Epidermal melanocyte (primary cell): ENCODE data around the gene ANKRD65.
"Not testable (repeated sequence)": the region's sequence is repeated elsewhere in the genome, so short reads cannot be mapped to it uniquely, and the experiment has no call there.

Experiments
- DNase-seq: peaks from one replicate; pipeline ENCODE4 v3.0.0; 2011; ENCODE audit warnings: low spot score; ENCODE audit not compliant: insufficient read length

ANKRD65 gene

GRCh38 chr1:1417825-1418463 is 3.1 kb downstream of the ANKRD65 start:
- DNase-seq, result not testable (repeated sequence)

GRCh38 chr1:1417396-1417795 is 3.7 kb downstream of the ANKRD65 start:
- DNase-seq, result not testable (repeated sequence)

DNA sequence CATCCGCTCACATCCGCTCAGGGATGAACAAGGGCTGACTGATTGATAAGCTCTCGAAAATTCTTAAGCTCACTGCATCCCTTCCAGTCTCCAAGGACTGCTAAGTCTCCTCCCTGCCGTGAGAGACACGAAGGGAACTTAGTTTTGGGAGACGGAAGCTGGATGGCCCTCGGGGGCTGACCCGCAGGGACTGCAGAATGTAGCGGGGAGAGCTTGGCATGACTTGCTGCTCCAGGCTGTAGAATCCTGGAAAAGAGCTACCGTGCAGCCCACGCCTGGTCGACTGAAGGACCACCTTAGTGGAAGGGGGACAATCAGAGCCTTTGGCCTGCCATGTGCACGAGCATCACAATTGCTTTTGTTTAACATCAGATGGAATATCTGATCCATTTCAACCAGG is 5.3 kb downstream of the ANKRD65 start:
- DNase-seq, result no peak

GRCh38 chr1:1412311-1412902 is 8.7 kb downstream of the ANKRD65 start:
- not testable (repeated sequence) for DNase-seq

DNA sequence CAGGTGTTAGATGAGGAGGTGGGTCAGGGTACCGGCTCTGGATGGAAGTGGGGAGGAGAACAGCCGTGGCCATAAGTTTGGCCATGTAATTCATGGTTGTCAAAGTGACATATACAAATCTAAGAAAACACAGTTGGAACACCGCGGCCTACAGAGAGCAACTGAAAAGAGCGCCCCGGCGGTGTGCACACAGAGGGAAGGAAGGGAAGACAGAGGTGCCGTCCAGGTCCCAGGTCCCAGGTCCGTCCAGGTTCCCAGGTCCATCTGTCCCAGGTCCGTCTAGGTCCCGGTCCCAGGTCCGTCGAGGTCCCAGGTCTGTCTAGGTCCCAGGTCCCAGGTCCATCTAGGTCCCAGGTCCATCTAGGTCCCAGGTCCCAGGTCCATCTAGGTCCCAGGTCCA is 9.4 kb downstream of the ANKRD65 start:
- no peak for DNase-seq

- not testable (repeated sequence) for DNase-seq
These were observed 10.8 kb downstream of the ANKRD65 start for GRCh38 chr1:1410238-1410637.

- DNase-seq, result no peak
These were observed 13.3 kb downstream of the ANKRD65 start for GRCh38 chr1:1407636-1408318.

DNA sequence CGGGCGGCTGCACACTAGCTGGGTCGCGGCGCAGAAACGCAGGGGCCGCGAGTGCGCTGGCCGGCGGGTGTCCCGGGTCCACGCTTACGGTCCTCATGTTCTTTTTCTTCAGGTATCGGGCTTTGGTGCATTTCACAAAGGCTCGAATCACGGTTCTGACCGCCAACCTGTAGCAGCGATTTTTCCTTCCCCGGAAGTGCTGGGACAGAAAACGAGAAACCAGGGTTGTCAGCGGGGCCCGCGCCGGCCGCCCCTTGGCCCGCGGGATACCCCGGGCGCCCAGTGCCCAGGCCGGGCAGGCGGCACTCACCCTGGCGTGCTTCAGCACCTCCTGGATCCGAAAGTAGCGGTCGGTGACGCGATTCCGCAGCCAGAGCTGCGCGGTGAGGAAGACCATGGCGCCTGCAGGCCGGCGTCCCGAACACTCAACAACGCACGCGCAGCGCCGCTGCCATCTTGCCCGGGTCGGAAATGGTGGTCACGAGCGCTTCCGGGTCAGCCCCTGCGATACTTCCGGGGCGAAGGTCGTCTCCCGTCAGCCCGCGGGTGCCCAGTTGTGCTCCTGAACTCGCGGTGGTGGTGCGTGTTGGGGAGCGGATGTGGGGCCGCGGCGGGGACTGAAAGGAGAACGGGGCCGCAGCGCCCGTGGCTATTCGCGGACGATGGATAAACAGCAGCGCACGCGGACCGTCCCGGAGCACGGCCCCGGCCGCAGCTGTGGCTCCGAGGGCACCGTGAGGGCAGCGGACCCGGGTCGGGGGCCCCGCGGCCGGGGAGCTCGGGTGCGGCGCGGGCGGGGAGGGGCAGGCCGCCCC is 14.0 kb downstream of the ANKRD65 start, which contains the start of gene MRPL20:
Gene MRPL20 (minus strand): TSS at position 473 of the 815 bp plus-strand sequence. CDS start 76 bp downstream, at position 397.
- DNase-seq, result peak; percentile 98

- no peak for DNase-seq
These were observed 14.8 kb downstream of the ANKRD65 start for GRCh38 chr1:1406101-1406820.

- no peak for DNase-seq
These were observed 17.4 kb downstream of the ANKRD65 start for GRCh38 chr1:1403653-1404052.

- DNase-seq, result not testable (repeated sequence)
These were observed 18.1 kb downstream of the ANKRD65 start for GRCh38 chr1:1402901-1403392.

DNA sequence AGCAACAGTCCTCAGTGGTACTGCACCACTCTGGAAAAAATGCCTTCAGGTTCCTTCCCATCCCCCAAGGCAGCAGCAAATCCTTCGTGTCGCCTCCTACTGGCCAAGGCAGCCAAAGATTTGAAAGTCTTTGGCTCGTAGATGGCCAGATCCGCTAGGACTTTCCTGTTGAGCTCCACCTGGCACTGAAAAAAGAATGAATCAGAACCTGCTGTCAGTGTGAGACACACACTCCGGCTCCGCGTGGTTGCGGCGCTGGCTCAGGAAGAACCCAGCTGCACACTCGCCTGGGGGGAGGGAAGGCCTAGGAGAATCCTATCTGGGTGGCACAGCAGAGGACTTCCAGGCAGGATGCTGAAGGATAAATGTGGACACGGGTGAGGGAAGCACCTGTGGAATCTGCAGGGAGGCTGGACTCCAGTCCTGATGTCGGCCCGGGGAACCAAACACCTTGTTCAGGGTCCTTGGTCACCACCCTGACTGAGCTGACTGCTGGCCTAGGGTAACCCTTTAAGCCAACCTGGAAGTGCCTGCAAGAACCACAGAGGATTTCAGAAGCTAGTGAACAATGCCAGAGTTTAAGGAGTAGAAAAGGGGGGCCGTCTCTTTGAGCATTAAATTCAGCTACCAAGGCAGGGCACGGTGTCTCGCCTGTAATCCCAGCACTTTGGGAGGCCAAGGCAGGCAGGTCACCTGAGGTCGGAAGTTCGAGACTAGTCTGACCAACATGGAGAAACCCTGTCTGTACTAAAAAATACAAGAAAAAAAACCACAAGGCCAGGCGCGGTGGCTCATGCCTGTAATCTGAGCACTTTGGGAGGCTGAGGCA is 18.8 kb downstream of the ANKRD65 start:
- DNase-seq, result no peak

- DNase-seq, result no peak
These were observed 19.5 kb downstream of the ANKRD65 start for GRCh38 chr1:1401457-1402010.

DNA sequence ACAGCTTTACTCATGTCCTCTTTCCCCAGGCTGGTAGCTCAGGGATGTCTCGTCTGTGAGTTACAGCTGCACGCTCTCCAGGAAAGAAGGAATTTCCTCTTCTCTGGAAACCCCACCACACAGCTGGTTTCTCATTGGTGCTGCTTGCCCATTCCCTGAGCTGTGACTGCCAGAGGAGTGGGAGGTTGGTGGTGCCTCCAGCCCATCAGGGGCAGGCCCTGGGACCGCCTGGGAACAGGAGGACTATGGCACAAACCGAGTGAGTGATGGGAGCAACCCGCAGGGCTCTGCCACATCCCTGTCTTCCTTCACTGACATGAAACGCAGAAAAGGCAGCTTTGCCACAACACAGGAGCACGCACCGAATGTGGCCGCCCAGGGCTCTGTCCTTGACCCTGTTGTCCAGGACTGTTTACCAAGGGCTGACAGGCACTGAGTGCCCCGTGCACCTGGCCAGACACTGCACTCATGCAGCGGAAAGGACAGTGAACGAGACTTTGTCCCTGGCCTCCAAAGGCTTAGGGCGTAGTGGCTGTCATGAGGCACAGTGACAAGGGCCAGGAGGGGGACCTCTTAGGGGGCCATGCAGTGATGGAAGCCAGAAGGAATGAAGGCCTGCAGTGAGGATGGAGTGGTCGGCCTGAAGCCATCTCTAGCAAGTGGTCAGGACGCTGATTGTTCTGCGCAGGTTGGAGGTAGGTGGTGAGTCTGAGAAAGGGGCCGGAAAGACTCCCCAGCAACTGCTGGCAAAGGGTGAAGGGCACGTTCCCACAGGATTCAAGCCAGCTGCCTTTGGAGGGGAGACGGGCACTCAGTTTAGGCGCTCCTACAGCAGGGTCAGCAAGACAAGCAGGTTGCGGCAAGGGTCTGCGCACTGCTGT is 20.3 kb downstream of the ANKRD65 start:
- DNase-seq, result no peak

DNA sequence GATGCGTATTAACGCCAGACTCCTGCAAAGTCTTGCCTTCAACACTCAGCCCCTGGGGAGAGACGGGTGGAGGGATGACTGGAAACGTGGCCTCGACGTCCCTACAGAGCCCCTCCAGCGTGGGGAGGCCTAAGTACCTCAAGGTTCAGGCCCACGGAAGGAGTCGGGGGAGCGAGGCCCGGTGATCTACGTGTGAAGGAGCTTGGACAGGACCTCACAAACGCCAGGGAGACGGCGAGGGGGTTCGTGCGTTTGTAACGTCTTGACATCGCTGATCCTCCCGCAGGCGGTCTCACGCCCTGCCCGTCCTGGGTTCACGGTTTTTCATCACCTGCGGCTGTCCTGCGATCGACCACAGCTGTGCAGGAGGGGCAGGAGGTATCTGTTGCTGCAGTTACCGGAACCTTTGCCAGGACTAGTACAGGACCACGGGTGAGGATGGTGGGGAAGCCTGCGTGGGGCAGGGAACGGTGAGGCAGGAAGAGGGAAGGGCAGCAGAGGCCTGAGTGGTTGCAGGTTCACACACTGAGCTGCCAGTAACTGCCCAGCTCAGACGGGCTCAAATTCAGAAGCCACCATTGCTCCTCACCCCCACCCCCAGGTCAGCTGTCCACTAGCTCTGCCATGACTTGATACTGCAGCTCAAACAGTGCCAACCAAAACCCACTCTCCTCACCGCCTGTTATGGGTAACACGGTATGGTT is 21.1 kb downstream of the ANKRD65 start:
- no peak for DNase-seq

DNA sequence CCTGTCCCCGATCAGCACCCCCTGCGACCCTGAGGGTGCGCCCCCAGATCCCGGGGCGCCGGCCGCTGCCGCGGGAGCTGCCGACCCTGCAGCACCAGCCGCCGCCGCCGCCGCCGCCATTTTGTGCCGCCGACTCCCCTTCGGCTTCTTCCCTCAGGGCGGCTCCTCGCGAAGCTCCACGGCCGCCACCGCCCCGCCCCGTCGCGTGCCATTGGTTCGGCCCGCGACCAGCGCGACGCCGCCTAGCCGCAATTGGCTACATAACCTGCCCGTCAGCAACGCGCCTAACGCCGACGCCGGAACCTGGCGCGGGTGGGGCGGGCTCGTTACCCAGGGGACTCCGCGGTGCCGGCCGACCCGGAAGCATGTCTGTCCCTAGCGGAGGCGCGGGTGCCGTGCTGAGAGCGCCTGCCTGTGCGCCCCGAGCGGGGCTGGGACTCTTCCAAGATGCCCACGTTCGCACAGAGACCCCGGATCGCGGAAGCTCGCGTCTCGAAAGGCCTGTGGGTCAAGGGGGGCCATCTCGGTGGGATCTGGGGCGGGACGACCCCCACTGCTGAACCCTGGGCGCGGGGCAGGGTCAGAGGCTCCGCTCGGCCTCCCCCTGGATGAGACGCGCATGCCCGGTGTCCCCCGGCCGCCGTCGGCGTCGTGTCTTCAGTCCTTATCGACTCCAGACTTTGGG is 21.7 kb downstream of the ANKRD65 start, which contains the start of gene CCNL2:
Gene CCNL2 (minus strand): TSS at position 149 of the 685 bp plus-strand sequence. CDS start 29 bp downstream, at position 120.
- peak; percentile 96 for DNase-seq

DNA sequence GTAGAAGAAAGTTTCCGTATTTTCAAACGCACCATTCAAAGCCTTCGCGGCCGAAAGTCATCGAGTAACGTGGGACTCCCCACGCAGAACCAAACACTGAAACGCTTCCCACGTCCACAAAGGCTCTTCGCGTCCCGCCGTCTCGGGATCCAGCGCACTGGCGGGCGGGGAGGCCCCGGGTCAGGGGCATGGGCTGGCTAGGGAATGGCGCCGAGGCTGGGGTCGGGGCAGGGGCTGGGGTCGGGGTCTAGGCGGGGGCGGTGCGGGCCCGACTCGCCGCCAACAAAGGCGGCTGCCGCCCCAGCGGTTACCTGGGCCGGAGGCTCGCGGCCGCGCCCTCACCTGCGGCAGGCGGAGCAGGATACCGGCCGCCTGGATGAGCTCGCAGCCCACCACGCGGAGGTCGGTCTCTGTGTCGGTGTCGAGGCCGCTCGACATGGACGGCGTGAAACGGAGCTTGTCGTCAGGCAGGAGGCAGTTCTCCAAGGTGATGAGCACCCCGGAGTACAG is 22.3 kb downstream of the ANKRD65 start:
- no peak for DNase-seq
